Ovary (tissue), 9 donors: ENCODE data around the gene SEZ6. TPM values are rescaled to one million over a fixed set of nuclear protein-coding genes. Genes with fewer than 3 reads are reported as not detected.

ENCODE experiments used
- DNase-seq, 5 donors: peaks; one replicate each; pipeline ENCODE4 v3.0.0-alpha.2; 2019 to 2020
- H3K27ac ChIP-seq, 2 donors: fragments of 200-600 bp; one replicate each; pipeline versions ENCODE4 v1.5.1 to v1.8.0; 2019 to 2022
- H3K27me3 ChIP-seq: fragments of 200-600 bp; one replicate; pipeline ENCODE4 v1.8.0; 2022
- H3K36me3 ChIP-seq: fragments of 200-600 bp; sonication (generic); one replicate; pipeline ENCODE4 v1.5.1; 2019
- H3K4me1 ChIP-seq: one replicate; pipeline ENCODE4 v1.8.1; 2013; ENCODE audit warnings: mild to moderate bottlenecking, moderate library complexity; ENCODE audit not compliant: insufficient read depth
- H3K4me3 ChIP-seq: fragments of 200-600 bp; sonication (generic); one replicate; pipeline ENCODE4 v1.5.1; 2017
- H3K9me3 ChIP-seq, 2 donors: fragments of 200-600 bp in 1 of 2; sonication (generic) in 1 of 2; one replicate each; pipeline versions ENCODE4 v1.5.1 to v1.8.1; 2013 to 2019; ENCODE audit warnings: mild to moderate bottlenecking in 1 of 2, moderate library complexity in 1 of 2
- EP300 ChIP-seq: sonication (generic); formaldehyde crosslinking; IDR thresholded peaks from one replicate; pipeline ENCODE4 v1.6.1; 2017; ENCODE audit warnings: antibody characterized with exemption
- POLR2A ChIP-seq: fragments of 450-650 bp; IDR thresholded peaks from one replicate; pipeline ENCODE4 v1.6.1; 2017; ENCODE audit warnings: antibody characterized with exemption, mild to moderate bottlenecking, moderate library complexity
- WGBS, 3 donors: extraction: QIAGEN DNeasy Blood & Tissue Kit in 1 of 3; methylation state at CpG; one replicate each; pipeline versions ENCODE4 v1.1.5 to v1.1.7; 2013 to 2017; 5-methylcytosine and 5-hydroxymethylcytosine counted together
- intact Hi-C, 4 donors: fragments of 100-400 bp; cut with DNase I; formaldehyde crosslinking; loops; one replicate each; pipeline versions ENCODE4 v1.11.0 to v1.15.1; 2022 to 2023
- polyA plus RNA-seq, 2 donors: library from polyadenylated mRNA; stranded (reverse); fragments of 200-250 nt in 1 of 2; fragments of 350-450 nt in 1 of 2; fragmentation: Illumina TruSeq in 1 of 2; extraction: RNeasy Lipid Tissue Mini Kit (QIAGEN cat#74804) in 1 of 2; gene quantifications; one replicate each; pipeline ENCODE4 v1.2.3, GENCODE V29; 2013 to 2014
- total RNA-seq, 7 donors: library from RNA; depleted of rRNA in 2 of 7; stranded (reverse); fragments of >200 nt in 2 of 7; fragmentation: NEBNext Ultra II Directional in 3 of 7; extraction: Animal tissue kit (Norgen Biotek cat#: 25700) in 3 of 7; gene quantifications; one replicate each; pipeline versions ENCODE4 v1.1.0 to v1.2.4, GENCODE V29; 2016 to 2023
- TF ChIP-seq, protein P1 (sequence below), 3 donors: fragments of 450-650 bp in 2 of 3; fragments of 200-600 bp in 1 of 3; IDR thresholded peaks; one replicate each; pipeline versions ENCODE4 v1.5.1 to v1.8.0; 2016 to 2022; ENCODE audit warnings: antibody characterized with exemption in 3 of 3, mild to moderate bottlenecking in 1 of 3
- donor health status: DM: no; HTN: no; CAD: no; lungs with moderate emphysema.
- donor health status: DM: no; HTN: no; CAD: no.
- donor health status: Bipolar disorder and iron deficiency.
- donor health status: DM: yes; HTN: yes; CAD: no.
- donor health status: DM: no; HTN: no; CAD: no.
- donor health status: DM: yes; HTN: yes; CAD: no.

The SEZ6 gene
- total and polyA plus RNA-seq, 9 donors, result not detected

- 59 to 88% (median 63%) methylated on average over 2 of the region's 2 CpGs for WGBS, 3 donors
- TF ChIP-seq, protein P1, sequence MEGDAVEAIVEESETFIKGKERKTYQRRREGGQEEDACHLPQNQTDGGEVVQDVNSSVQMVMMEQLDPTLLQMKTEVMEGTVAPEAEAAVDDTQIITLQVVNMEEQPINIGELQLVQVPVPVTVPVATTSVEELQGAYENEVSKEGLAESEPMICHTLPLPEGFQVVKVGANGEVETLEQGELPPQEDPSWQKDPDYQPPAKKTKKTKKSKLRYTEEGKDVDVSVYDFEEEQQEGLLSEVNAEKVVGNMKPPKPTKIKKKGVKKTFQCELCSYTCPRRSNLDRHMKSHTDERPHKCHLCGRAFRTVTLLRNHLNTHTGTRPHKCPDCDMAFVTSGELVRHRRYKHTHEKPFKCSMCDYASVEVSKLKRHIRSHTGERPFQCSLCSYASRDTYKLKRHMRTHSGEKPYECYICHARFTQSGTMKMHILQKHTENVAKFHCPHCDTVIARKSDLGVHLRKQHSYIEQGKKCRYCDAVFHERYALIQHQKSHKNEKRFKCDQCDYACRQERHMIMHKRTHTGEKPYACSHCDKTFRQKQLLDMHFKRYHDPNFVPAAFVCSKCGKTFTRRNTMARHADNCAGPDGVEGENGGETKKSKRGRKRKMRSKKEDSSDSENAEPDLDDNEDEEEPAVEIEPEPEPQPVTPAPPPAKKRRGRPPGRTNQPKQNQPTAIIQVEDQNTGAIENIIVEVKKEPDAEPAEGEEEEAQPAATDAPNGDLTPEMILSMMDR (IDR thresholded peaks at IDR 0.05), result no peak
- TF ChIP-seq EP300 (no peak), POLR2A (no peak)
- H3K4me3 ChIP-seq, result no peak overlapping the region
- intact Hi-C loops, result loop anchor here in 2 of 4 donors (5.0 to 10.0 kb wide), 4 partner anchors 56 to 556 kb away; no protein-coding TSS in a partner anchor
- no peaks in the 10 kb centered on the region for H3K9me3 ChIP-seq
- no peaks in the 10 kb centered on the region for H3K36me3 ChIP-seq
- H3K27ac ChIP-seq, result no peak overlapping the region
- no peak for DNase-seq
- peaks cover 11% of the 10 kb centered on the region for H3K4me1 ChIP-seq
- no peaks in the 10 kb centered on the region for H3K27me3 ChIP-seq
These were observed 36.9 kb downstream of the SEZ6 start for GRCh38 chr17:28968914-28969295.

GRCh38 chr17:28968231-28968913, 37.5 kb downstream of the SEZ6 start:
- Histone ChIP-seq H3K27me3 (no peaks in the 10 kb centered on the region), H3K27ac (no peak overlapping the region), H3K36me3 (no peaks in the 10 kb centered on the region), H3K4me3 (no peak overlapping the region), H3K9me3 (no peaks in the 10 kb centered on the region), H3K4me1 (peaks cover 11% of the 10 kb centered on the region)
- TF ChIP-seq EP300, result no peak
- no peak for TF ChIP-seq POLR2A
- TF ChIP-seq, protein P1 (IDR thresholded peaks at IDR 0.05), result no peak
- intact Hi-C loops, result loop anchor here in 2 of 4 donors (5.0 to 10.0 kb wide), 4 partner anchors 56 to 556 kb away; no protein-coding TSS in a partner anchor
- DNase-seq, result no peak
- 31 to 42% (median 34%) methylated on average over 10 of the region's 10 CpGs for WGBS, 3 donors

DNA sequence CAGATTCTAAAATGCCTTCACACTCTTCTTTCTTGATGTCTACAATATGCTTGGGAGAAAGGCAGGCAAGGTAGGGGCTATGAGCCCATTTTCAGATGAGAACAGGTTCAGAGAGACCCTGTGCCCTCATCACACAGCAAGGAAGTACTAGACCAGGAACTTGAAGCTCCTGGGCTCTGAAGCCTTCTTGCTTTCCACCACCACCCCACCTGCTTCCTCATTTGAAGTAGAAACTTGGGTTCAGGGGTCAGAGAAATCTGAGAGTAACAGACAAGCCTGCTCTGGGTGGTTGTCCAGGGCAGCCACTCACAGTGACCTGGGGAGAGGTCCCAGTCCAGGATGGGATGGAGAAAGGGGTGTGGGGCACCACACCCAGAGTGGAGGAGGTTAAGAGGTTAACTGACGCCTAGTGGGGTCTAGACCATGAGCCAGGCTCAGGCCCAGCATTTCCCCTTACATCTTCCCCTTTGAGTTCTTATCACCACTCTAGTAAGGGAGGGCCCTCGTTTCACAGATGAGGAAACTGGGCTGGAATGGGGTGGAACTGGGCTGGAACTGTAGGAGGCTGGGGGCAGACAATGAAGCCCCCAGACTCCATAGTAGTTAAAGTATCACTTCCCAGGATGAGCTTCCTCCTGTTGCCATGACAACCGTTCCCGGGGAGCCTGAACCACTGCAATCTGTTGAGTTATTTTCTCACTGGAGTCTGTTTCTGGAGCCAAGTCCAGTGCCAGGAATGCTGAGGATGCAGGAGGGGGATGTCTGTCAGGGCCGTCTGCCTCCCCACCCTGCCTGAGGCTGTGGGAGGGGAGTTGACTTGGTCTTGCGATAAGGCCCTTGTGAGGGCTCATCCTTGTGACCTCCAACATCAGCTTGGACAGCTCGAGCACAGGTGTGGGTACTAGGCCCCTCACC, 38.4 kb downstream of the SEZ6 start:
- 25 to 26% (median 26%) methylated on average over 7 of the region's 7 CpGs for WGBS, 3 donors
- no peaks in the 10 kb centered on the region for H3K36me3 ChIP-seq
- no peaks in the 10 kb centered on the region for H3K27me3 ChIP-seq
- H3K4me3 ChIP-seq, result no peak overlapping the region
- DNase-seq, result no peak
- no peak overlapping the region for H3K27ac ChIP-seq
- H3K4me1 ChIP-seq, result peaks cover 11% of the 10 kb centered on the region
- TF ChIP-seq POLR2A (no peak), EP300 (no peak)
- TF ChIP-seq, protein P1 (IDR thresholded peaks at IDR 0.05), result no peak
- intact Hi-C loops, result loop anchor here in 3 of 4 donors (2.0 to 10.0 kb wide), 5 partner anchors 57 to 557 kb away; no protein-coding TSS in a partner anchor
- H3K9me3 ChIP-seq, result no peaks in the 10 kb centered on the region

DNA sequence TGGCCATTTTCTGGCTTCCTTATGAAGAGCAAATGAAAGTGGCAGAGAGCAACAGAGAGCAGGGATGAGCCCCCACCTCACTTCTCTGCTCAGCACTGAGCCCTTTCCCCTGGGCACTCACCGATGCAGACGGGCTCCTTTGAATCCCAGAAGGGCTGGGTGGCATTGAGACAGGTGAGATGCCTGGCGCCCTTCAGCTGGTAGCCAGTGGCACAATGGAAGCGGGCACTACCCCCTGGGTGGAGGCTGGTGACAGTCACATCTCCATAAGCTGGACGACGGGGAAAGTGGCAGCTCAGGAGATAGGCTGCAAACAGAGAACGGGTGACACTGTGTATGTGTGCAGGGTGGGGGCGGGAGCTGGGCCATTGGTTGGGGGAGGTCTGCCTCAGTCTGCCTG, 42.0 kb downstream of the SEZ6 start:
- H3K9me3 ChIP-seq, result no peaks in the 10 kb centered on the region
- no peaks in the 10 kb centered on the region for H3K36me3 ChIP-seq
- no peak overlapping the region for H3K4me3 ChIP-seq
- intact Hi-C loops, result loop anchor here in 3 of 4 donors (5.0 to 10.0 kb wide), 3 partner anchors 61 to 561 kb away; no protein-coding TSS in a partner anchor
- WGBS, 3 donors, result 56 to 61% (median 57%) methylated on average over 8 of the region's 8 CpGs
- TF ChIP-seq POLR2A, result no peak
- TF ChIP-seq, protein P1 (IDR thresholded peaks at IDR 0.05), result no peak
- no peaks in the 10 kb centered on the region for H3K27me3 ChIP-seq
- peaks cover 5% of the 10 kb centered on the region for H3K4me1 ChIP-seq
- DNase-seq, result peak in 1 of 5 donors; percentile 21
- no peak overlapping the region for H3K27ac ChIP-seq
